GM12874 (cell line): ENCODE measurements around the gene TRPC3.

Experiments used
- CTCF ChIP-seq: IDR thresholded peaks from 2 replicates; pipeline ENCODE4 v1.5.1; 2011; ENCODE audit warnings: low read depth, mild to moderate bottlenecking, control low read depth, low read length, moderate library complexity; ENCODE audit not compliant: insufficient read depth

The TRPC3 gene

DNA sequence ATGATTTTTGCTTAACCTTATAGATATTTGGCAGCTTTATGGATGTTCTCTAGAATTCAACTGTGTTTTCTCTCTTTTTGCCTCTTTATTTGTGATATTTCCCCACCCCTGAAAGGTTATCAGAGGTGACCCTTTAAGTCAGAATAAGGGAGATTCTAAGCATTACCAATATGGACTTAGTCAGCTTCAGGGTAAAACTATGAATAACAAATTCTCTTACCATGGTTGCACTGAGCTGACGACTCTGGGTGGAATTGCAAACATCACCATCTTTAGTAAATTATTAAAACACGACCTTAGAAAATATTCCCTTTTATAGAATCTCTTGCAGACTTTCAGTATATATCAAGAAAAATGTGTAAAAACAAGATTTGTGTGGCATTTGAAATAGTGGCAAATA, 21.6 kb downstream of the TRPC3 start:
- no peak for TF ChIP-seq CTCF

GRCh38 chr4:121927948-121928347, 23.9 kb downstream of the TRPC3 start:
- no peak for TF ChIP-seq CTCF

GRCh38 chr4:121923306-121923705, 28.6 kb downstream of the TRPC3 start:
- TF ChIP-seq CTCF: no peak

DNA sequence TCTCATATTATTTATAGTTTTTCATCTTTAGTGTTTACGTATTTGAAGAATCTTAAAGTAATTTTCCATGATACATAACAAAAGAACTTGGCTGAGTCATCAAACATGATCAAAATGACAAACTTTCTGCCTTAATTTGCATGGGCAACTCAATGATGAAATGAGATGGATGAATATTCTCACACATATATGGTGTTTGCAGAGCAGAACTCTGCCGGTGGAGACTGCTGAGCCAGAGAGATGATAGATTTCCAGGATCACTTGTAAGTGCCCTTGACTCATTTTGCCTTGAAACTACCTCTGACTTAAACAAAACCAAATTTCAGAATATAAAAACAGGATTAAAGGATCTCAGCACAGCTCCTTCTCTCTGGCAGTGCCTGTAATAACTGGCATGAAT, 38.2 kb downstream of the TRPC3 start:
- TF ChIP-seq CTCF: no peak

GRCh38 chr4:121908346-121908745, 43.5 kb downstream of the TRPC3 start:
- no peak for TF ChIP-seq CTCF

GRCh38 chr4:121900132-121900983, 51.5 kb downstream of the TRPC3 start:
- TF ChIP-seq CTCF: peak; percentile 64

DNA sequence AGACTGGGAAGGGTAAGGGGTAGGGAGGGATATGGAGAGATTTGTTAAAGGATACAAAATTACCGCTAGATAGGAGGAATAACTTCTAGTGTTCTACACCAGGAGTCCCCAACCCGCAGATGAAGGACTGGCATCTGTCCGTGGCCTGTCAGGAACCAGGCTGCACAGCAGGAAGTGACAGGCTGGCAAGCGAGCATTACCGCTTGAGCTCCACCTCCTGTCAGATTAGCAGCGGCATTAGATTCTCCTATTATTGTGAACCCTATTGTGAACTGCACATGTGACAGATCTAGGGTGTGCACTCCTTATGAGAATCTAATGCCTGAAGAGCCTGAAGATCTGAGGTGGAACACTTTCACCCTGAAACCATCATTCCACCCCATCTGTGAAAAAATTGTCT, 53.7 kb downstream of the TRPC3 start:
- TF ChIP-seq CTCF: no peak
